ENCODE measurements around the gene AGR2.

AGR2 gene

DNA sequence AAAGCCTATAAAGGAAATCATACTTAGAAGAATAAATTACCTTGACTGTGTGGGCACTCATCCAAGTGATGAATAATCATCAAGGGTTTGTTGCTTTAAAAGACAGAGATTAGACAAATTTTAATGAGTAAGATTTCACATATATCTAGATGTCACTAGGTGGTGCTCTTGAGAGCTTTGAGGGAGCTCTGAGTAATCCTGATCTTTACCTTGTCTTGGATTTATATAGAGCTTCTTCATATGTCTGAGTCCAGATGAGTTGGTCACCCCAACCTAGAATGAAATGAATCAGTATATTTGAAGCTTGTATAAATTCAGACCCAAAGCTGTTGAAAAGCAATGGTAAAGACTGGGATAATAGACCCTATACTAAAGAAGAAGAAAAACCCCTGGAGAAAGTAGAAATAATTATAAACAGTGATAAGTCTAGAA is 3.7 kb downstream of the AGR2 start:
- Mint-ChIP-seq H3K27me3 (peaks cover 3% of the 10 kb centered on the region), H3K9me3 (ENCODE audit: low read depth) (no peaks in the 10 kb centered on the region), H3K4me1 (ENCODE audit: low read depth) (no peaks in the 10 kb centered on the region), H3K27ac (no peak overlapping the region), H3K36me3 (no peaks in the 10 kb centered on the region), H3K4me3 (no peak overlapping the region)

DNA sequence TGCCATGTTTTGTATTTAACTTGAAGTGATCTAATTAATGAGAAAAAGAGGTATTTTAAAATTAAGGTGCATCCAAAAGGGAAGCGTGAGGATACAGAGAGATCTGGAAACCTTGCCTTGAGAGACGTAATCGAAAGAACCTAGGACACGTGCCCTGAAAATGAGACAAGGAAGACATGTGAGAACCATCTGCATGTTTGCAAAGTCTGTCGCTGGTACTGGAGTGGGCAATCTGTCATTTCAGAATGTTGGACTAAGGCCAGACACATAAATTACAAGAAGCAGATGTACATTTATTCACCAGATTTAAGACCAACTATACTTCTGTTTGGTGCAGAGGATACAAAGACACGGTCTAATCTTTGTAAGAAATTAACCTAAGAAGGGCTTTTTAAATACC is 9.2 kb downstream of the AGR2 start:
- Mint-ChIP-seq H3K36me3 (no peaks in the 10 kb centered on the region), H3K27me3 (peaks cover 4% of the 10 kb centered on the region), H3K4me3 (no peak overlapping the region), H3K4me1 (ENCODE audit: low read depth) (no peaks in the 10 kb centered on the region), H3K9me3 (ENCODE audit: low read depth) (no peaks in the 10 kb centered on the region), H3K27ac (no peak overlapping the region)

- Mint-ChIP-seq H3K36me3 (no peaks in the 10 kb centered on the region), H3K4me1 (ENCODE audit: low read depth) (no peaks in the 10 kb centered on the region), H3K27me3 (peaks cover 4% of the 10 kb centered on the region), H3K9me3 (ENCODE audit: low read depth) (no peaks in the 10 kb centered on the region), H3K4me3 (no peak overlapping the region), H3K27ac (no peak overlapping the region)
Measured at GRCh38 chr7:16794986-16795385, 9.8 kb downstream of the AGR2 start.

- Mint-ChIP-seq H3K4me3 (no peak overlapping the region), H3K27me3 (peaks cover 4% of the 10 kb centered on the region), H3K4me1 (ENCODE audit: low read depth) (no peaks in the 10 kb centered on the region), H3K36me3 (no peaks in the 10 kb centered on the region), H3K27ac (no peak overlapping the region), H3K9me3 (ENCODE audit: low read depth) (no peaks in the 10 kb centered on the region)
Measured at GRCh38 chr7:16791905-16792698, 12.7 kb downstream of the AGR2 start.

DNA sequence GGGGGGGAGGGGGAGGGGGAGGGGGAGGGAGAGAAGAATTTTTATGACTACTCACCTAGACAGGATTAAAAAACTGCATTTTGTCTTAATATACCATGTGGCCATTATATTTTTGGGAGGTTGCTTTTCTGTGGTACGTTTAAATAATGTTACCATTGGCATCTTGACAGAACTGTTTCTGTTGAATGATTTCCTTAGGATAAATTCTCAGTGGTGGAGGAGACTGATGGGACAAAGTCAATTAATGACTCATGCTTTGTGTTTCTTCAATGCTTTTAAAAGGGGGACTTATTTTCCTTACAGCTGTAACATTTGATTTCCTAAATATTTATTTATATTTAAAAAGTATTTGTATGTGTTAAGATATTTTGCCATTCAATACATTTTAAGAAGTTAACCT is 13.7 kb downstream of the AGR2 start:
- H3K27ac Mint-ChIP-seq, result no peak overlapping the region
- H3K4me3 Mint-ChIP-seq, result no peak overlapping the region
- H3K9me3 Mint-ChIP-seq (ENCODE audit: low read depth), result no peaks in the 10 kb centered on the region
- peaks cover 4% of the 10 kb centered on the region for H3K27me3 Mint-ChIP-seq
- H3K4me1 Mint-ChIP-seq (ENCODE audit: low read depth), result no peaks in the 10 kb centered on the region
- H3K36me3 Mint-ChIP-seq, result no peaks in the 10 kb centered on the region

DNA sequence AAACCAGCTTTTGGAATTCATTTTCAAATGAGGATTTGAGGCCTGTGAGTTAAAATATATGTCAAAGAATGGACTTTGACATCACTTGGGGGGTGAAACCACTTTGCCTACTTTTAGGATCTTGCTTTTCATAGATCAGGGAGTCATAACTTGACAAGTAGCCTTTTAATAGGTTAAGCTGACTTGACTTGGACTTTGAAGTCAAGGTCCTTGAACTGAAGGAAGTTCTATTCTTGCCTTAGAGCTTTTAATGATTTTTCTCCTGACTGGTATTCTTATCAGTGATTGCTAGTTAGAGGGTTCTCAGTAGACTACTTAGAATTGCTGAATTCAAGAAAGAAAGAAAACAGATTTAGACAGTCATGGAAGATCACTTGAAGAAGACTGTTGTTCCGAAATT is 17.7 kb downstream of the AGR2 start:
- H3K4me1 Mint-ChIP-seq (ENCODE audit: low read depth), result no peaks in the 10 kb centered on the region
- no peaks in the 10 kb centered on the region for H3K36me3 Mint-ChIP-seq
- H3K27ac Mint-ChIP-seq, result no peak overlapping the region
- H3K4me3 Mint-ChIP-seq, result no peak overlapping the region
- no peaks in the 10 kb centered on the region for H3K27me3 Mint-ChIP-seq
- no peaks in the 10 kb centered on the region for H3K9me3 Mint-ChIP-seq (ENCODE audit: low read depth)

DNA sequence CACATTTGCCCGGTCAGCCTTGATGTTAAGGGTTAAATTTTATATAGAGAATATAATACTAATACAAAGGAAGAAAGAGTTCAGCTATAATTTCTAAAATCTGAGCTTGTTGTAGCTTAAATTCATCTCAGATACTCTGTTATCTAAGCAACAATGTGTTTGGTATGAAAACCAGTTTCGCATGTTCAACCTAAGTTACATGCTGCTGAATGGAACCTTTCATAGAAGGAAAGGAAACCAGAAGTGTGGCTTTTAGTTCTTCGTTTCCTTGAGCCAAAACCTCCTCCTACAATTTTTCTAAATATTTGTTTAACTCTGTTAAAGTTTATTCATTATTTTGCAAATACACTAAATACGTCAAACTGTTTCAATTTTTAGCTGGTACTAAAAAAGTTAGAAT is 18.5 kb downstream of the AGR2 start:
- Mint-ChIP-seq H3K4me3 (no peak overlapping the region), H3K27ac (no peak overlapping the region), H3K9me3 (ENCODE audit: low read depth) (no peaks in the 10 kb centered on the region), H3K36me3 (no peaks in the 10 kb centered on the region), H3K27me3 (no peaks in the 10 kb centered on the region), H3K4me1 (ENCODE audit: low read depth) (no peaks in the 10 kb centered on the region)

- H3K9me3 Mint-ChIP-seq (ENCODE audit: low read depth), result no peaks in the 10 kb centered on the region
Measured at GRCh38 chr7:16785846-16786245, 19.0 kb downstream of the AGR2 start.

DNA sequence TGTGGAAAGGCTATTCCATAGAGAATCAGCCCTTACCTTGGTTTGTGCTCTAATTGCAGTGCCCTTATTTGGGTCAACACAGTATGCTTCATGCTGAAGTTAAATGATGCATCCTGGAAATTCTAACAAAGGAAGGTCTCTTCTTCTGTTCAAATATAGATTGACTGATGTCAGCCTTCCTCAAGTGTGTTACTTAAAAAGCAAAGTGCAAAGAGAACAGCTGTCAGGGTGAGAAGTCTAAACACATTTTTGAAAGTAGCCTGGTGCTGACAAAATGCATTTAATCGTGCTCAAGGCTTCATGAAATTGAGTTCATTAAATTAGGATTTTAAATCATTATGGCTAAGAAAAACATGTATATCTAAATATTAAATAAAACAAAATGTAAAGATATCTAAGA is 19.5 kb downstream of the AGR2 start:
- H3K4me3 Mint-ChIP-seq, result no peak overlapping the region
- no peak overlapping the region for H3K27ac Mint-ChIP-seq
- H3K27me3 Mint-ChIP-seq, result no peaks in the 10 kb centered on the region
- H3K4me1 Mint-ChIP-seq (ENCODE audit: low read depth), result no peaks in the 10 kb centered on the region
- H3K36me3 Mint-ChIP-seq, result no peaks in the 10 kb centered on the region
- no peaks in the 10 kb centered on the region for H3K9me3 Mint-ChIP-seq (ENCODE audit: low read depth)

More at GRCh38 chr7:16785846-16786245, 19.0 kb downstream of the AGR2 start:
- Mint-ChIP-seq H3K36me3 (no peaks in the 10 kb centered on the region), H3K27ac (no peak overlapping the region), H3K4me1 (ENCODE audit: low read depth) (no peaks in the 10 kb centered on the region), H3K27me3 (no peaks in the 10 kb centered on the region), H3K4me3 (no peak overlapping the region)

GRCh38 chr7:16780596-16780995 is 24.2 kb downstream of the AGR2 start:
- Mint-ChIP-seq H3K9me3 (ENCODE audit: low read depth) (no peaks in the 10 kb centered on the region), H3K27ac (no peak overlapping the region), H3K27me3 (no peaks in the 10 kb centered on the region), H3K4me1 (ENCODE audit: low read depth) (no peaks in the 10 kb centered on the region), H3K36me3 (no peaks in the 10 kb centered on the region), H3K4me3 (no peak overlapping the region)

DNA sequence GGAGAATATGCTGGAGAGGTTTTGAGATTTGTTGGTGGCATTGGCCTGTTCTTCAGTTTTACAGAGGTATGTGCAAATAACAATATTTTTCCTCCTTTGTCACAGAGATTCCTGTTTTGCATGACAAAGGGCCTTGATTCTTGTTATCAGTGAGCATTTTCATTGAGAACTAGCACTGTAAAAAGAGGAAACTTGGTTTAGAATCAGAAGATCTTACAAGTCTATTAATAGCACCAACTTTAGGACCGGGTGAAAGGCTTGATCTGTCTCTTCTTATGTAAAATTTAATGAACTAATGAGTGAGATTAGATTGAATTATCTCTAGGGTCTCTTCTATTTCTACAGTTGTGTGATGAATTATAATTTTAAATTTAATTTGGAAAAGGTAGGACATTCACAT is 25.7 kb downstream of the AGR2 start:
- Mint-ChIP-seq H3K9me3 (ENCODE audit: low read depth) (no peaks in the 10 kb centered on the region), H3K4me3 (no peak overlapping the region), H3K27me3 (no peaks in the 10 kb centered on the region), H3K4me1 (ENCODE audit: low read depth) (no peaks in the 10 kb centered on the region), H3K36me3 (no peaks in the 10 kb centered on the region), H3K27ac (no peak overlapping the region)

DNA sequence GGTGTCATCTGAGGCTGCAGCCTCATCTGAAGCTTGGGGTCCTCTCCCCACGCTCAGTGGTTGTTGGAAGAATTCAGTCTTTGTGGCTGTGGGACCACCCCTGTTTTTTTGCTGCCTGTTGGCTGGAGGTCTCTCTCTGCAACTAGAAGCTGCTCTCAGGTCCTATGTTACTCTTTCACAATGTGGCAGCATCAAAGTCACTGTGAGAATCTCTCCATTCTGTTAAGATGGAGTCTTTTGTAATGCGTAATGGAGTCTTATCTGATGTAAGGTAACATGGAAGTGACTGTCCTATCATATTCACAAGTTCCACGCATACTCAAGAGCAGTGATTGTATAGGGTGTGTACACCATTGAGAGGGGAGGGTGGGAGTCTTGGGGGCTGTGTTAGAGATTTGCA is 26.3 kb downstream of the AGR2 start:
- no peak overlapping the region for H3K4me3 Mint-ChIP-seq
- no peak overlapping the region for H3K27ac Mint-ChIP-seq
- H3K36me3 Mint-ChIP-seq, result no peaks in the 10 kb centered on the region
- H3K9me3 Mint-ChIP-seq (ENCODE audit: low read depth), result no peaks in the 10 kb centered on the region
- no peaks in the 10 kb centered on the region for H3K27me3 Mint-ChIP-seq
- no peaks in the 10 kb centered on the region for H3K4me1 Mint-ChIP-seq (ENCODE audit: low read depth)

- no peaks in the 10 kb centered on the region for H3K4me1 Mint-ChIP-seq (ENCODE audit: low read depth)
- no peak overlapping the region for H3K27ac Mint-ChIP-seq
- no peak overlapping the region for H3K4me3 Mint-ChIP-seq
- H3K9me3 Mint-ChIP-seq (ENCODE audit: low read depth), result no peaks in the 10 kb centered on the region
- no peaks in the 10 kb centered on the region for H3K36me3 Mint-ChIP-seq
- no peaks in the 10 kb centered on the region for H3K27me3 Mint-ChIP-seq
Measured at GRCh38 chr7:16776053-16776452, 28.7 kb downstream of the AGR2 start.

- Mint-ChIP-seq H3K9me3 (ENCODE audit: low read depth) (no peaks in the 10 kb centered on the region), H3K27me3 (peaks cover 2% of the 10 kb centered on the region), H3K4me1 (ENCODE audit: low read depth) (no peaks in the 10 kb centered on the region), H3K36me3 (no peaks in the 10 kb centered on the region), H3K4me3 (no peak overlapping the region), H3K27ac (no peak overlapping the region)
Measured at GRCh38 chr7:16774986-16775385, 29.8 kb downstream of the AGR2 start.

GRCh38 chr7:16774294-16774693 is 30.5 kb downstream of the AGR2 start:
- Mint-ChIP-seq H3K27ac (no peak overlapping the region), H3K9me3 (ENCODE audit: low read depth) (no peaks in the 10 kb centered on the region), H3K4me3 (no peak overlapping the region), H3K4me1 (ENCODE audit: low read depth) (no peaks in the 10 kb centered on the region), H3K36me3 (no peaks in the 10 kb centered on the region), H3K27me3 (peaks cover 2% of the 10 kb centered on the region)

GRCh38 chr7:16773884-16774283 is 30.9 kb downstream of the AGR2 start:
- Mint-ChIP-seq H3K4me3 (no peak overlapping the region), H3K36me3 (no peaks in the 10 kb centered on the region), H3K9me3 (ENCODE audit: low read depth) (no peaks in the 10 kb centered on the region), H3K4me1 (ENCODE audit: low read depth) (no peaks in the 10 kb centered on the region), H3K27ac (no peak overlapping the region), H3K27me3 (peaks cover 2% of the 10 kb centered on the region)
